SK-N-SH treated with all-trans-retinoic acid at 6 μM for 48 hours (cell line): ENCODE results near the gene CTNNA3.

Experiments
- BACH2 ChIP-seq: fragments of 250-450 bp; sonication (Bioruptor Pico); IDR thresholded peaks from 2 replicates; pipeline ENCODE4 v1.9.0; 2021; ENCODE audit warnings: mild to moderate bottlenecking, borderline replicate concordance
- CSDC2 ChIP-seq: fragments of 250-450 bp; sonication (Bioruptor Pico); IDR thresholded peaks from 2 replicates; pipeline ENCODE4 v1.5.0; 2020; ENCODE audit warnings: mild to moderate bottlenecking, moderate library complexity
- GLIS3 ChIP-seq: fragments of 250-450 bp; sonication (Bioruptor Pico); IDR thresholded peaks from 2 replicates; pipeline ENCODE4 v1.5.0; 2020; ENCODE audit warnings: mild to moderate bottlenecking, moderate library complexity
- ZFP3 ChIP-seq: fragments of 250-450 bp; sonication (Bioruptor Pico); IDR thresholded peaks from 2 replicates; pipeline ENCODE4 v1.5.0; 2020; ENCODE audit warnings: mild to moderate bottlenecking, moderate library complexity
- ZFP30 ChIP-seq: fragments of 450-650 bp; formaldehyde crosslinking; IDR thresholded peaks from 2 replicates; pipeline ENCODE4 v1.5.0; 2022; ENCODE audit warnings: mild to moderate bottlenecking, moderate library complexity
- ZNF70 ChIP-seq: fragments of 450-650 bp; formaldehyde crosslinking; IDR thresholded peaks from 2 replicates; pipeline ENCODE4 v1.5.0; 2020; ENCODE audit warnings: mild to moderate bottlenecking, moderate library complexity
- TF ChIP-seq, protein P1 (sequence below): fragments of 250-450 bp; sonication (Bioruptor Pico); IDR thresholded peaks from 2 replicates; pipeline ENCODE4 v1.8.0; 2020; ENCODE audit warnings: mild to moderate bottlenecking, moderate library complexity, borderline replicate concordance
- TF ChIP-seq, protein P2 (sequence below): fragments of 250-450 bp; sonication (Bioruptor Pico); IDR thresholded peaks from 2 replicates; pipeline ENCODE4 v1.5.1; 2020; ENCODE audit warnings: low read depth, mild to moderate bottlenecking, moderate library complexity

DNA sequence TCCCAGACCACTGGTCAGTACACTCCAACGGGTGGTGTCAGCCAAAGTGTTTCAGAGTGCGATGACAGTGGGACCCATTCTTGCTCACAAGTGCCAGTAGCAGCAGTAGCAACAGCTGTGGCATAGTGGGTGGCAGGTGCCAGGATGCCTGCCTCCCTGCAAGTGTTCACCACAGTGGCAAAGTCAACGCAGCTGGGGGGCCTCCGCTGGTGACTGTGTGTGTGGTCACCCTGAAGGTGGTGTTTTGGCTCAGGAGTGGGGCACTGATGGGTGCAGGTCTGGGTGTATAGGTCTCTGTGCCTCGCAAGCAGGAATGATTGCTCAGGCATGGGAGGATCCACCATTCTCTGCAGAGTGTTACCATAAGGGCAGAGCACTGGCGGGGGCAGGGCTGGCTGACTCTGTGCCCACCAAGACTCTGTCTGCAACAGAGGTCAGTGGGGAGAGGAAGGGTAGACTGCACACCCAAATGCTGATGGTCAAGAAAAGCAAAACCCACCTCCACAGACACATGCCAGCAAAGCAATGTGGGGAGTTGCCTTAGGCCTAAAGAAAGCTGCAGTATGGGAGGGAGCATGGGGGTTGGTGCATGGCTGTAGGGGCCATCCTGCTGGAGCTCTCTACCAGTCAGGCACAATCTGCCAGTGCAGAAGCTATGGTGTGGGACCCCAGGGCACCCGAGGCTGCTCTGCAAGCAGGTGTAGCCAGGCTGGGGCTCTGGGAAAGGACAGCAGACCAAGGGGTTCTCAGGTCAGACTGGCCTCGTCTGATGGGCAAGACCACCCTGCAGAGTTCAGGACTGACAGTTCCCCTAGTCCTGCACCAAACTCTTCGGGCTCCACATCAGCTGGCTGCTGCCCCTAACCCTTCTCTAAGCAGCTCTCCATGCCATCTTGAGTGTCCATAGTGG lies 368.1 kb downstream of the CTNNA3 start:
- TF ChIP-seq, protein P1, sequence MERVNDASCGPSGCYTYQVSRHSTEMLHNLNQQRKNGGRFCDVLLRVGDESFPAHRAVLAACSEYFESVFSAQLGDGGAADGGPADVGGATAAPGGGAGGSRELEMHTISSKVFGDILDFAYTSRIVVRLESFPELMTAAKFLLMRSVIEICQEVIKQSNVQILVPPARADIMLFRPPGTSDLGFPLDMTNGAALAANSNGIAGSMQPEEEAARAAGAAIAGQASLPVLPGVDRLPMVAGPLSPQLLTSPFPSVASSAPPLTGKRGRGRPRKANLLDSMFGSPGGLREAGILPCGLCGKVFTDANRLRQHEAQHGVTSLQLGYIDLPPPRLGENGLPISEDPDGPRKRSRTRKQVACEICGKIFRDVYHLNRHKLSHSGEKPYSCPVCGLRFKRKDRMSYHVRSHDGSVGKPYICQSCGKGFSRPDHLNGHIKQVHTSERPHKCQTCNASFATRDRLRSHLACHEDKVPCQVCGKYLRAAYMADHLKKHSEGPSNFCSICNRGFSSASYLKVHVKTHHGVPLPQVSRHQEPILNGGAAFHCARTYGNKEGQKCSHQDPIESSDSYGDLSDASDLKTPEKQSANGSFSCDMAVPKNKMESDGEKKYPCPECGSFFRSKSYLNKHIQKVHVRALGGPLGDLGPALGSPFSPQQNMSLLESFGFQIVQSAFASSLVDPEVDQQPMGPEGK (CRISPR knock-in tag): no peak
- no peak for TF ChIP-seq CSDC2 (CRISPR knock-in tag)
- no peak for TF ChIP-seq ZFP30 (CRISPR knock-in tag)
- TF ChIP-seq BACH2 (CRISPR knock-in tag): no peak
- no peak for TF ChIP-seq ZFP3 (CRISPR knock-in tag)
- TF ChIP-seq, protein P2, sequence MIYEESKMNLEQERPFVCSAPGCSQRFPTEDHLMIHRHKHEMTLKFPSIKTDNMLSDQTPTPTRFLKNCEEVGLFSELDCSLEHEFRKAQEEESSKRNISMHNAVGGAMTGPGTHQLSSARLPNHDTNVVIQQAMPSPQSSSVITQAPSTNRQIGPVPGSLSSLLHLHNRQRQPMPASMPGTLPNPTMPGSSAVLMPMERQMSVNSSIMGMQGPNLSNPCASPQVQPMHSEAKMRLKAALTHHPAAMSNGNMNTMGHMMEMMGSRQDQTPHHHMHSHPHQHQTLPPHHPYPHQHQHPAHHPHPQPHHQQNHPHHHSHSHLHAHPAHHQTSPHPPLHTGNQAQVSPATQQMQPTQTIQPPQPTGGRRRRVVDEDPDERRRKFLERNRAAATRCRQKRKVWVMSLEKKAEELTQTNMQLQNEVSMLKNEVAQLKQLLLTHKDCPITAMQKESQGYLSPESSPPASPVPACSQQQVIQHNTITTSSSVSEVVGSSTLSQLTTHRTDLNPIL (CRISPR knock-in tag): no peak
- TF ChIP-seq GLIS3 (CRISPR knock-in tag): no peak
- no peak for TF ChIP-seq ZNF70 (CRISPR knock-in tag)
